Putamen (tissue), 1 donor: ENCODE measurements around the gene UQCRHL.

Experiments
- DNase-seq: peaks from one replicate; pipeline ENCODE4 v3.0.0-alpha.2; 2016; ENCODE audit warnings: low spot score

UQCRHL gene

GRCh38 chr1:15757575-15758342 is 49.7 kb downstream of the UQCRHL start:
- DNase-seq, result no peak
